Activated T-cell treated with anti-CD3 and anti-CD28 coated beads, Interleukin-2, amount 50 U/mL, for 48 hours (primary cell): ENCODE measurements around the gene PDE4D.
"Not testable (repeated sequence)": the region's sequence is repeated elsewhere in the genome, so short reads cannot be mapped to it uniquely, and the experiment has no call there.

Source experiments
- DNase-seq, 2 experiments: peaks; one replicate each; pipeline ENCODE4 v3.0.0-alpha.2; 2020

The PDE4D gene

DNA sequence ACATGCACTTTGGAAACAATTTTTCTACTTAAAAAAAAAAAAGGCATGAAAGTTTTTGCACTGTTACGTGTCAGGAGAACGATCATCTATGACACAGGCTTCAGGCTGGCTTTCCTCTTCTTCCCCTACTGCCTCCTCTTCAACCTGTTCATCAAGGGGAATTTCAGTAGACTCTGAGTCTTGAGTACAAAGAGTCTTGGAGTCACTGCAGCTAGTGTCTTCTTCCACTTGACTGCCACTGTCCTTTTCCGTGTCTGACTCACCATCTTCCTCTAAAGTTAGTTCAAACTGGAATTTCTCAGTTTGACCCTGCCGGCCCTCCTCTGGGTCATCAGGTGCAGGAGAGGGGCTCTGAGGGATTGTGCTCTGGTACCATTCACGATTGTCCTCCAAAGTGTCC is 918.9 kb downstream of the PDE4D start:
- DNase-seq = no peak

DNA sequence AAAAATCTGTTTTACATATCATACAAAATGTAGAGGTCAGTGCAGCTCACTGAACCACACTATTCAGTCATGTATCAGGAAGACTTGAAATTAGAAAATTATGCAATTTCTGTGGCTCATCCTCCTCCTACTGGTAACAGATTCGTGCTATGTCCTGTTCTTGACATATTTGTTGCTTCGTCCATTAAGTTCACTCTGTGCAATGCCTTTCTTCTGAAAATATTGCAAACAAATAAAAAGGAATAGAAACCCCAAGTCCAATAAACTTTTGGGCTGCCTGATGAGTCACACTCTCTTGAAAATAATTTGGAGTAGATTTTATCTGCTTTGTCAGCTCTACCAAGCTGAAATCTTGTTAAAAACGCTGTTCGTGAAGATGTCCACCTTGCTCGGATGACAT is 919.4 kb downstream of the PDE4D start:
- DNase-seq = no peak

DNA sequence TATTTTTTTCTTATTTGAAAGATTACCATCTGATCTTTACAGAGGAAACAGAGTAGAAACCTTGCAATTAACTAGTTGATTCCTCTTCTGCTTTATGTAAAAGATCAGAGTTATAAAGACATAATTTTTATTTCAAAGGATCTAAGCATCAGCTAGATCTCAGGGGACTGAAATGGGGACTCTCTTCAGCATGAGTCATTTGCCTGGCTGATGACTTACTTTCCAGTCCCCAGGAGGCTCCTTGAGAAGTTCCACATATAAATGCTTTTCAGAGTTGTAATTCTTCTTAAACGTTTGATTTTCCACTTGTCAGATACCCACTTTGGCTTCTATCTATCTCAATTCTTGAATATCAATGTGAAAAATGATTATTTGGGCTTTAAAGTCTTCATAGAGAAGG is 921.2 kb downstream of the PDE4D start:
- no peak for DNase-seq

DNA sequence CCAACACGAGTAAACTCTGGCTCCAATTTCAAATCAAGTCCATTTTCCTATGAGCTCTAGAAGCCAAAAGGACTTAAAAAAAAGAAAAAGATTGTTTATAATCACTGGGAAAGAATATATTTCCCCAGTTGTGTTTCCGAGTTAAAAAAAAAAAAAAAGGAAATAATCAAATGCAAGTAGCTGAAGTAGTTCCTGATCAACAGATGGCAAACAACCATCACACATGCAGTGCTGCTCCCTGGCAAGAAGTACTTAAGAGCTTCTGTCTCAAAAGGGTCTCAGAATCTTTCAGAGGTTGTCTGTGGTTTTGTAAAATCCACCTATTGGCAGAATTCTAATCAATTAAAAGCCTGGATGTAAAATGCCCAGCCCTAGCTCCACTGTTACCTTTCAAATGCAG is 922.8 kb downstream of the PDE4D start:
- DNase-seq = no peak

DNA sequence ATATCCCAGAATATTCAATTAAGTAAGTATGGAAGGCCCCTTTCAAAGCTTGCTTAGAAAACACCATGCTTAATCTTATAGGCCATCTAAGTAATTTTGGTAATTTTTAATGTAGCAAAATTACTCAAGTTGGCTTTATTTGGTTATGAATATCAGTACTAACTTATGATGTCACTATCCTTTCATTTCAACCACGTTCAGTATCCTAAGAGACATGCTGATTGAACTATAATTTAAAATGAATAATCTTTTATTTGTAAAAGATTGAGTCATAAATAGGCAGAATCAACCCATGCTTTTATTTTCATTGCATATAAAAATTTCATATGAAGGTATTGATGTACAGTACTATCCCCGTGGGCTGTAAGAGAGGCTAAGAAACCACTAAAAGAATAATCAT is 923.7 kb downstream of the PDE4D start:
- no peak for DNase-seq

DNA sequence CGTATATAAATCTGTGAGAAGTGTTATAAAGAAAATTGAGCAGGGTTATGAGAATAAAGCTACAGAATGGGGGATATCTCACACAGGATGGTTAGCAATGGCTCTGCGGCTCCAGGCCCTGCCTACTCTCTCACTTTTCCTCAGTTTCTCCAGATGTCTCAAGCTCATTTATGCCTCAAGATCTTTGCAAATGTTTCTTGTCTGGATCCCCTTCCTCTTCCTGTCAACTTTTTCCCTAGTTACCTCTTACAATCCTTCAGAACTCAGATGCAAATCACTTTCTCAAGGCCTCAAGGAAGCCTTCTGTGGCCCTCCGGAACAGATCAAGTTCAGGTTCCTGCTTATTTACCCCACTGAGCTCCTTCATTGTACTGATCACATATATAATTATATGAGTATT is 924.3 kb downstream of the PDE4D start:
- no peak for DNase-seq

DNA sequence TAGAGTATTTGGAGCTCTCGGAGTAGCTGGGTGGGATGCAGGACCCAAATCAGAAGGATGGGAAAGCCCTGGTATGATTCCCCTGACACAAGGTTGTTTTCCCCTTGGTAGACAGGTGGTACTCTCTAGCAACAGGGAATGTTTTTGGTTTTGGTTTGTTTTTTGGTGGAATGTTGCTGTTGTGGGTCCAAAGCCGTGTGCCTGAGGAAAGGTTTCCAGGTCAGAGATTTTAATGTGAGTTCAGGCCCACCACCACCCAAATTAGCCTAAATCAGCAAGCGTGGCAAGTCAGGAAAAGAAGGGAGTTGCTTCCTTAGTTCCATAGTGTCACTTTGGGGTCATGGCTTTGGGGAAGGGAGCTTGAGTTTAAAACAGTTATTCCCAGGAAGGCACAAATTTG is 925.2 kb downstream of the PDE4D start:
- DNase-seq = no peak

DNA sequence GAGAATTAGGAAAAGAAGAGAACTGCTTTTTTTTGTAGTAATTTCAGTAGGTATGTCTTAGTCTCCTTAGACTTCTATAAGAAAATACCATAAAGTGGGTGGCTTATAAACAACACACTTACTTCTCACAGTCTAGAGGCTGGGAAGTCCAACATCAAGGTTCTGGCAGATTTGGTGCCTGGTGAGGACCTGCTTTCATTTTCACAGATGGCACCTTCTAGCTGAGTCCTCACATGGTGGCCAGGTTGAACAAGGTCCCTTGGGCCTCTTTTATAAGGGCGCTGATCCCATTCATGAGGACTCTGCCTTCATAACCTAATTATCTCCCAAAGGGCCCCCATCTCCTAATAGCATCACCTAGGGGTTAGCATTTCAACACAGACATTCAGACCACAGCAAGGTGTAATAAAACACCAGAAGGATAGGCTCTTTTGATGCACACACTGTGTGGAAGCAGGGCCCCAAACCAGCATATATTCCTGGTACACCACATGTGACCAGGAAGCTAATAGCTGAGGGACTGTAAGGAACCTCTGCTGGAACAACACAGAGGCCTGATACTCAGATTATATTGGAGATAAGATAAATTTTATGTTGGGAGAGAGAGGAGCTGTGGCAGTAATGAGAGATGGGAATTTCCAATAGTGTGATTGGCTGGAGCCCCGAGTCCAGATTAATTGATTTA is 925.8 kb downstream of the PDE4D start:
- DNase-seq = no peak

DNA sequence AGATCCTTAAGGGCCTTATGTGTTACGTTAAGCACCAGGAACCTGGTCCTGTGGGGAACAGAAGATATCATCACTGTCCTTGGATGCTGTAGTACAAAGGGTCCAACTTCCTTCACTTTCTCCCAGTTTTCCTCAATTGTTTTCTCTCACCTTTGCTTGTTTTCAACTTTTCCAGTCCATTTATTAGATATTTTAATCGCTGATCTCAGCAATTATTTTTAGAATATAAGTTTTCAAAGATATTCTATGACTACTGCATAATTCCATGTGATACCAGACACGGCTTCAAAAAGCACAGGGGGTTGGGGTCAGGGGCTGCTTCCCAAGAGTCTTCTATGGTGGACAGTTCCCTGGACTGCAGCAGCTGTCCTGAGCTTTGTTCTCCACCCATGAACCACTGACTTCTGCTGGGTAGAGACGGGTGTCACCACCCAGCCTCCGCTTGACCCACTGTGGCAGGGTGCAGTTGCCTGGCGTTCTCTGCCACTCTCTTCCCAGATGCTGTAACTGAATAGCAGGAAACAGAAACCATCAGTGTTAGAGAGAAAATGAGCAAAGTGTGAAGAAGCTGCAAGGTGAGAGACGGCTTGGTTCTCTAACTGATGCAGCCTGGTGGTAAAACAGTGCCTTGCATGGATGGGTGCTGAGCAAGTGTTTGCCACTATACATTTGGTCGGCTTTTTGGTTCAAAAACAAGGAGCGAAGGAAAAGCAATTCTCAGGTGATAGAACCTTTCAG is 927.7 kb downstream of the PDE4D start:
- no peak for DNase-seq

DNA sequence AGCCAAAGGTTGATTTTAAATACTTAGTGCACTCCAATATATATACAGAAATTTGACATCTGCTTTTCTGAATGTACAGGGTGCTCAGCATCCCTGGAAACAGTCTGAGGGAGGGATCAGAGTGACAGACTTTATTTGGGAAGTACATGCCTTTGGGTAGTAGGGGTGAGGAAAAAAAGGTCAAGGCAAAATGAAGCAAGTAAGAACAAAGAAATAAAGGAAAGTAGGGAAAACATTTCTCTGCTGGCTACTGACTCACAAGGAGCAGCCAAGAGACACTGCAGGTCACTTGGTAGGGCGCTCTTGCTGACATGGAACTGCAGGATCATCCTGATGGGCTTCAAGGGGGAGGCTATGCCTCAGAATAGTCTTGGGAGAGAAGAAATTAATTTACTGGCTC is 929.7 kb downstream of the PDE4D start:
- no peak for DNase-seq

DNA sequence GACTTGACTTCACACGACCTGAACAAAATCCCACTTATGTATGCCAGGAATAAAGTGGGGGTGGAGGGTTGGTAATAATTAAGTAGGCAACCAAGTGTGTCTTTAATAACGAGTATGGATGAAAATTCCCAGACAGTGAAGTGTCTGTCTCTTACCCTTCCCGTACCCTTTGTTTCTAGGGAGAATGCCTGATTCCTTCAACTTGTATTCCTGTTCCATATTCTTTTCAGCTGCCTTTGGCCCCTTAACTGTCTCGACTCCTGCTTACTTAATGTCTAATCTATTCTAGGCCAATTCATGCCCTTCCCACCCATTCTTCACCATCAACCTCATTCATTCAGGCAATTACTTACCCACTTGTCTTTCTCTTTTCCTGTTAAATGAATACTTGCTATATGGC is 930.2 kb downstream of the PDE4D start:
- DNase-seq = no peak

DNA sequence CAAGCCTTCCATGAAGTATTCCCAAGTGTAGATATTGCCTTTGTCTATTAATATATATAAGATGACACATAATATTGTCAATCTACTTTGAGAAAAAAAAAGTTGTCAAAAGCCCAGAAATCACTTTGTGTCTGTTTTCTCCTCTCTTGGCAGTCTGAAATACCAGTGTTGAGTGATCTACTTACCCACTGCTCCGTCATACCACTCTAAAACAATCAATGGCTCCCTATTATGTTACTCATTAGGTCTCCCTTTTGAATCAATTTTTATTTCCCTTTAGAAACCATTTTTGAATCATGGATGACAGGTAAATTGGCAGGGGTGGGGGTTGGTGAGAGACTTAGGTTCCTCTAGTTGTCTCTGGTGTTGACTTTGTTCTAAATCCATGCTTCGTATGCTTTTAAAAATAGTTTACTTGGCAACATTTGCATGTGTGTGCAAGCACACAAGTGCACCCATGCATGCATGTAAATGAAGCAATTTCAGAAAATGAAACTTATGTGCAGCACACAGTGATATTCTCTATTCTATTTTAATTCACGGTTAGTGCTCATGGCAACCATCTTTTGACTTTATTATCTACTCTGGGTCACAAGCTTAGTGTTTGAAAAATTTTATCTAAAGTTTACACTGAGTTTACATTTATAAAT is 931.8 kb downstream of the PDE4D start:
- no peak for DNase-seq

DNA sequence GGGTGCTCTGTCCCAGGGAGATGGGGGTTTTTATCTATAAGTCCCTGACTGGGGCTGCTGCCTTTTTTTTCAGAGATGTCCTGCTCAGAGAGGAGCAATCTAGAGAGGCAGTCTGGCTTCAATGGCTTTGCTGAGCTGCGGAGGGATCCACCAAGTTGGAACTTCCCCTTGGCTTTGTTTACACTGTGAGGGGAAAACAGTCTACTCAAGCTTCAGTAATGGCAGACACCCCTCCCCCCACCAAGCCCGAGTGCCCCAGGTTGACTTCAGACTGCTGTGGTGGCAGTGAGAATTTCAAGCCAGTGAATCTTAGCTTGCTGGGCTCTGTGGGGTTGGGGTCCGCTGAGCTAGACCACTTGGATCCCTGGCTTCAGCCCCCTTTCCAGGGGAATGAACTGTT is 934.8 kb downstream of the PDE4D start:
- DNase-seq = no peak

DNA sequence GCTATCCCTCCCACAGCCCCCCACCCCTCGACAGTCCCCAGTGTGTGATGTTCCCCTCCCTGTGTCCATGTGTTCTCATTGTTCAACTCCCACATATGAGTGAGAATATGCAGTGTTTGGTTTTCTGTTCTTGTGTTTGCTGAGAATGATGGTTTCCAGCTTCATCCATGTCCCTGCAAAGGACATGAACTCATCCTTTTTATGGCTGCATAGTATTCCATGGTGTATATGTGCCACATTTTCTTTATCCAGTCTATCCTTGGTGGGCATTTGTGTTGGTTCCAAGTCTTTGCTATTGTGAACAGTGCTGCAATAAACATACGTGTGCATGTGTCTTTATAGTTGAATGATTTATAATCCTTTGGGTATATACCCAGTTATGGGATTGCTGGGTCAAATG is 940.3 kb downstream of the PDE4D start:
- not testable (repeated sequence) for DNase-seq

DNA sequence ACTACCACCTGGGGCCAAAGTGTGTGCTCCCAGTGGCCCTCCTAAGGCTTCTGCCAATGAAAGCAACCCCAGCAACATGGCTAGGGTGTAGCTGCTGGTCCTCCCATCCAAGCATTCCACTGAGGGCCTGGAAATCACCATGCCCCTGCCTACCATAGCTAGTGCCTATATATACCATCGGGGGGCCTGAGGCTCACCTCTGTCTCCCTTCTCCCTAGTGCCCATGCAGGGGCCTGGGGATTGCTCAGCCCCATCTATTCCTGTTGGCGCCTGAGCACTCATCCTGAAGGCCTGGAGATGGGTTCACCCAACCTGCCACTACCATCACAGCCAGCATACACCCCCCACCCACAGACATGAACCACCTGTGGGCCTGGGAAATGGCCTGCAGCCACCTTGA is 943.3 kb downstream of the PDE4D start:
- no peak for DNase-seq

DNA sequence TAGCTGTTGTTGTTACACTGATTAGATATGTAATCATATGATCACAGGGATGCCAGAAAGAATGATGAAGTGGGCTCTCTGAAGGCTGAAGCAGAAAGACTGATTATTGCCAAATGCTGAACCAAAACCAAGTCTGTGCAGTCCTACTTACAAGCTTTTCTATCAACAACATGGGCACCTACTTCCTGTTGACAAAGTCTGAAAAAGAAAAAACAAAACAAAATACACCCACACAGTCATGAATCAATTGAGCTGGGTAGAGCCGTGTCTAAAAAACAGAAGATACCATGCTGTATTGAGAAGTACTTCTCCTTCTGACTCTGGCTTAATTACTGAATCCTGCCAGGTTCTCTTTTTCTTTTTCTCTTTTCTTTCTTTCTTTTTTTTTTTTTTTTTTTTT is 947.3 kb downstream of the PDE4D start:
- DNase-seq = no peak

DNA sequence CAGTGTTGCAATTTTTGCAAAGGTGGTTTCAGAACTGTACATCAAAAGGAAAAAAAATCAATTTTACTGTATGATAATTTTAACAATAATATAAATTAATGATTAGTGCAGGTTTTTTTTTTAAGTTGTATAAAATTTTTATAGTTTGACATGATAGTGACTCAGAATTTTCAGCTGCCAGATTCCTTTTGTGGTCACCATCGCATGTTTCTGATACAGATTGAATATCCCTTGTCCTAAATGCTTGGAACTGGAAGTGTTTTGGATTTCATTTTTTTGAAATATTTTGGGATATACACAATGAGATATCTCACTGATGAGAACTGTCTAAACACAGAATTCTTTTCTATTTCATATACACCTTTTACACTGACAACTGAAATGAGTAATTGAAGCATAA is 949.3 kb downstream of the PDE4D start:
- DNase-seq = no peak

DNA sequence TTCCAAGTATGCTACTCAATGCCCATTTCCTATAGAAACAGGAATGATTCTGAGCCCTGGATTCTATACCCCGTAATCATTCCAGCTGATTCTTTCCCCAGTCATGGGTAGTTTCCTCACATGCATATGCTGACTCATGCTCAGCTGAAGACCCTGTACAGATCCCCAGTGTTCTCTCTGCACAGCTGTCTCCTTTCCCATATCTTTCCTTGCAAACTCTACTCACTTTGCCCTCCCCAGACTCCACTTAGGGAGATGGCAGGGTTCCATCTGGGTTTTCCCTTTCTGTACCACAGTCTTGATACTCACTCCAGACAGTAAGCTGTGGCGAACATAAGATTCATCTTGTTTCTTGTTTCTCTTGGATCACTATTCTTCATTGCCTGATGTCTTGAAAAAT is 953.1 kb downstream of the PDE4D start:
- DNase-seq = no peak

DNA sequence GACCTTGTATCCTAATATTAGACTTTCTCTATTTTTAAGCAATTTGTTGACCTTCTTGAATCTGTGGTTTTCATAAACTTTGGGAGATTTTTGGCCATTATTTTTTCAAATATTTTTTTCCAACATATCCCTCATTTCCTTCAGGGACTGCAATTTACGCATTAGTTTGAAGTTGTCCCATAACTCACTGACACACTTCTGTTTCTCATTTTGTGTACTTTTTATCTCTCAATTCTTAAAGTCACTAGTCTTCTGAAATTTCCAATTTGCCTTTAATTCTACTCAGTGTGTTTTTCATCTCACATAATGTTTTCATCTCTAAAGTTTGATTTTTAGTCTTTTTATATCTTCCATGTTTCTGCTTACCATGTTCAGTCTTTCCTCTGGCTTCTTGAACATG is 953.9 kb downstream of the PDE4D start:
- DNase-seq = no peak

DNA sequence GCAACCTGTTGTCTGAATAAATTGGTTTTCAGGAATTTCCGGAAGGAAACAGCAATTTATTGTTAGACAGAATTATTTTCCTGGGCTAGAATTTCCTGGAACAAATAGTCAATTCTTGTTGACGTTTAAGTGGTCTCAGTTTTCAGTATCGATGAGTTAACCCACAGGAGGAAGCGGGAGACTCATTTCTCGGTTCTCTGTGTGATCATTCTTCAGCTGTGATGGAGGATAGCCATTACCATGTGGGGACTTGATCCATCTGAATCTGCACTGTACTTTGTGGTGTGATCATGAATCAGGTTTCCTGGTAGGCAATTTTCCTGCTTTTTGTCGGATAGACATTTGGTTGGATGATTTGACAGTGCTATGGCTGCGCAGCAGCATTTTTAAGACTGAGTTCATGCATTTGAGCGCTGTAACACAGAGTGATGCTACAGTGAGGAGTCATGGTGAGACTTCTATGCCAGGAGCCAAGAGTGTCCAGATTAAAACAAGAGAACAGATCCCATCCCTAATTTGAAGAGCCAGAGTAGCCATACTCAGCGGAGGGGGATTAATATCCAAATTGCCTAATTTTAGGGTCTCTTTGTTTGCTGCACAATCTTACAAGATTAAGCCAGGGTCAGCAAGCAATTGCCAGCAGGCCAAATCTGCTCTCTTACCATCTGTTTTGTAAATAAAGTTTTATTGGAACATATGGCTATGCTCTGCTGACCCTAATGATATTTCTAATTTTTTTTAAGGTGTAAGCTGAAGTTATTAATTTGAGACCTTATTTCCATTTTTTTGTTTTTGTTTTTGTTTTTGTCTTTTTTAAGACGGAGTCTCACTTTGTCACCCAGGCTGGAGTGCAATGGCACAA is 954.7 kb downstream of the PDE4D start:
- no peak for DNase-seq

DNA sequence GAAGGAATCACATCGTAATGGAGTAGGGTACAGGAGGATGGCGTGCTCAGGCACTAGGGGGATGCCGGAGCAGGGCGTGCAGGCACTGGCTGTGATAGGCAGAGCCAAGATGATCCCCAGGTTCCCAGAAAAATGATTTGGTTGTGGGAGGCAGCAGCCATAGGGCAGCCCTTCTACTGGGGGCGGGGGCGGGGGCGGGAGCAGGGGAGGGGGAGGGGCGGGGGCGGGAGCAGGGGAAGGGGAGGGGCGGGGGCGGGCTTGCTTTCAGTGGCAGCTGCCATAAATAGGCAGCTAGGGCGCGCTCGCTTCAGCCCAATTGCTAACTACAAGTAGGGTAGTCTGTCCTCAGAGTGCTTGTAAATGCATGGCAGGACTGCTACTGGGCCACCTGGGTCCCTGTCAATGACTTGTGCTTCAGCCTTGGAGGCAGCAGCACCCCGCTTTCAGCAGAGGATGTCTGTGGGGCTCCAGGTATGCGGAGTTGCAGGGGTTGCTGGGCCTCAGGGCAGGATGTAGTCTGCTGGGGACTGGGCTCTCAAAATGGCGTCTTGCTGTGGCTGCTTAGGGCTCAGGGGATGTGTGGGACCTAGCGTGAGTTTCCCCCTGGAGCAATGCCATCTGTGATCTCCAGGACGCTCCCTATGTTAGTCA is 956.4 kb downstream of the PDE4D start:
- DNase-seq = no peak

DNA sequence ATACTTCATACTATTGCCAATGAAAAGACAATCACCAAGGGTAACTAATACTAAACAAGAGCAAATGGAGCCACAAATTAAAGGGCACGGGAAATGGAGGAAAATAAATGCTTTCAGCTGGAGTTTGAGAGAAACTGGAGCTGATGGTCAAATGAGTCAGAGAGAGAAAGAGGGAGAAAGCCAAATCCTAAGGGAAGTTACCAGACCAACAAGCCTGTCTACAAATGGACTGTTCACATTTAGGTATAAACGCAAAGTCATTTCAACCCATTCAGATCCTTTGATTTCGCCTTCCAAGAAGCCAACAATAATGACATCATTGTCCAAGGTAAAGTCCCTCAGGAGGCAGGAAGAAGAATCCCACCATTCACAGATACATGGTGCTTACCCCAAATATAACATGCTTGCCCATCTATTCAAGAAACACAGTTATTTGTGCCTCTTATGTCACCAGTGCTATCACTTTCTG is 958.9 kb downstream of the PDE4D start:
- no peak for DNase-seq
